SK-N-SH treated with all-trans-retinoic acid at 6 μM for 48 hours (cell line): ENCODE data around the gene PTPRN2.

ENCODE experiments used
- ATAC-seq: fragments of 200-7000 bp; cut with Tn5 transposase; 3 replicates; pipeline ENCODE4 v1.9.1; 2020; ENCODE audit warnings: mild to moderate bottlenecking, moderate library complexity
- ARNTL ChIP-seq: fragments of 450-650 bp; formaldehyde crosslinking; IDR thresholded peaks from 2 replicates; pipeline ENCODE4 v1.5.0; 2020; ENCODE audit warnings: low read depth, mild to moderate bottlenecking, moderate library complexity, borderline replicate concordance
- BACH2 ChIP-seq: fragments of 250-450 bp; sonication (Bioruptor Pico); IDR thresholded peaks from 2 replicates; pipeline ENCODE4 v1.9.0; 2021; ENCODE audit warnings: mild to moderate bottlenecking, borderline replicate concordance
- CSRNP3 ChIP-seq: fragments of 250-450 bp; sonication (Bioruptor Pico); IDR thresholded peaks from 2 replicates; pipeline ENCODE4 v1.5.1; 2021; ENCODE audit warnings: mild to moderate bottlenecking, moderate library complexity
- ESRRG ChIP-seq: fragments of 250-450 bp; sonication (Bioruptor Pico); IDR thresholded peaks from 2 replicates; pipeline ENCODE4 v1.6.1; 2021; ENCODE audit warnings: mild to moderate bottlenecking
- GLIS3 ChIP-seq: fragments of 250-450 bp; sonication (Bioruptor Pico); IDR thresholded peaks from 2 replicates; pipeline ENCODE4 v1.5.0; 2020; ENCODE audit warnings: mild to moderate bottlenecking, moderate library complexity
- ISL1 ChIP-seq: fragments of 250-450 bp; sonication (Bioruptor Pico); IDR thresholded peaks from 2 replicates; pipeline ENCODE4 v2.1.2; 2022; ENCODE audit warnings: mild to moderate bottlenecking, moderate library complexity
- OSR1 ChIP-seq: fragments of 250-450 bp; sonication (Bioruptor Pico); IDR thresholded peaks from 2 replicates; pipeline ENCODE4 v1.8.0; 2022; ENCODE audit warnings: moderate library complexity, mild to moderate bottlenecking, inconsistent platforms
- PATZ1 ChIP-seq: fragments of 250-450 bp; sonication (Bioruptor Pico); IDR thresholded peaks from 2 replicates; pipeline ENCODE4 v1.8.0; 2020; ENCODE audit warnings: mild to moderate bottlenecking, moderate library complexity, borderline replicate concordance
- POU6F1 ChIP-seq: fragments of 250-450 bp; sonication (Bioruptor Pico); IDR thresholded peaks from 2 replicates; pipeline ENCODE4 v1.8.0; 2021; ENCODE audit warnings: low read depth, mild to moderate bottlenecking, moderate library complexity, borderline replicate concordance
- PPARA ChIP-seq: fragments of 250-450 bp; sonication (Bioruptor Pico); IDR thresholded peaks from 2 replicates; pipeline ENCODE4 v1.5.0; 2020; ENCODE audit warnings: mild to moderate bottlenecking, borderline replicate concordance
- RARB ChIP-seq: fragments of 250-450 bp; sonication (Bioruptor Pico); IDR thresholded peaks from 2 replicates; pipeline ENCODE4 v1.8.0; 2021; ENCODE audit warnings: mild to moderate bottlenecking, moderate library complexity
- SNAI2 ChIP-seq: fragments of 250-450 bp; sonication (Bioruptor Pico); IDR thresholded peaks from 2 replicates; pipeline ENCODE4 v1.5.0; 2020; ENCODE audit warnings: mild to moderate bottlenecking, moderate library complexity
- TCF4 ChIP-seq: fragments of 250-450 bp; sonication (Bioruptor Pico); IDR thresholded peaks from 2 replicates; pipeline ENCODE4 v1.8.0; 2021; ENCODE audit warnings: mild to moderate bottlenecking, moderate library complexity, borderline replicate concordance
- TOX ChIP-seq: fragments of 250-450 bp; sonication (Bioruptor Pico); IDR thresholded peaks from 2 replicates; pipeline ENCODE4 v1.8.0; 2021; ENCODE audit warnings: mild to moderate bottlenecking, moderate library complexity, borderline replicate concordance
- TSHZ2 ChIP-seq: fragments of 250-450 bp; sonication (Bioruptor Pico); IDR thresholded peaks from 2 replicates; pipeline ENCODE4 v1.5.0; 2020; ENCODE audit warnings: mild to moderate bottlenecking, moderate library complexity
- ZC3H10 ChIP-seq: fragments of 250-450 bp; sonication (Bioruptor Pico); IDR thresholded peaks from 2 replicates; pipeline ENCODE4 v1.5.1; 2021; ENCODE audit warnings: mild to moderate bottlenecking, moderate library complexity
- ZFP30 ChIP-seq: fragments of 450-650 bp; formaldehyde crosslinking; IDR thresholded peaks from 2 replicates; pipeline ENCODE4 v1.5.0; 2022; ENCODE audit warnings: mild to moderate bottlenecking, moderate library complexity
- ZNF565 ChIP-seq: fragments of 450-650 bp; formaldehyde crosslinking; conservative IDR thresholded peaks from 2 replicates; pipeline ENCODE4 v1.5.0; 2020; ENCODE audit warnings: low read depth, mild to moderate bottlenecking, moderate library complexity
- ZNF70 ChIP-seq: fragments of 450-650 bp; formaldehyde crosslinking; IDR thresholded peaks from 2 replicates; pipeline ENCODE4 v1.5.0; 2020; ENCODE audit warnings: mild to moderate bottlenecking, moderate library complexity
- ZNF8 ChIP-seq: fragments of 450-650 bp; formaldehyde crosslinking; IDR thresholded peaks from 2 replicates; pipeline ENCODE4 v1.5.0; 2020; ENCODE audit warnings: mild to moderate bottlenecking, moderate library complexity

The PTPRN2 gene

GRCh38 chr7:158110661-158111048, 477.0 kb downstream of the PTPRN2 start (continued):
- TF ChIP-seq POU6F1 = no peak

- ATAC-seq = no peak
- TF ChIP-seq GLIS3 (CRISPR knock-in tag) (no peak), PATZ1 (CRISPR knock-in tag) (no peak), ISL1 (CRISPR knock-in tag) (no peak), ZNF8 (CRISPR knock-in tag) (no peak), BACH2 (CRISPR knock-in tag) (no peak), ZNF70 (CRISPR knock-in tag) (no peak), ESRRG (CRISPR knock-in tag) (no peak), RARB (CRISPR knock-in tag) (no peak), PPARA (CRISPR knock-in tag) (no peak), POU6F1 (no peak), ZFP30 (no peak), TOX (CRISPR knock-in tag) (no peak), ZNF565 (CRISPR knock-in tag) (no peak), TSHZ2 (CRISPR knock-in tag) (no peak)
Measured at GRCh38 chr7:158110034-158110590, 477.5 kb downstream of the PTPRN2 start.

GRCh38 chr7:158109364-158110033, 478.1 kb downstream of the PTPRN2 start:
- ATAC-seq = no peak
- TF ChIP-seq RARB (CRISPR knock-in tag) (no peak), ZNF565 (CRISPR knock-in tag) (no peak), SNAI2 (no peak), PATZ1 (CRISPR knock-in tag) (no peak), TSHZ2 (CRISPR knock-in tag) (no peak), BACH2 (CRISPR knock-in tag) (no peak), ZC3H10 (no peak), TCF4 (CRISPR knock-in tag) (no peak), OSR1 (CRISPR knock-in tag) (no peak), ARNTL (CRISPR knock-in tag) (no peak), CSRNP3 (CRISPR knock-in tag) (no peak), ZNF8 (CRISPR knock-in tag) (no peak)
